K562 (cell line): ENCODE results near the gene PTPRG. TPM values are rescaled to one million over a fixed set of nuclear protein-coding genes. Genes with fewer than 3 reads are reported as not detected.
A peak's percentile ranks its signal among the peaks of the same experiment; 100 is the strongest.

Experiments
- ATAC-seq: fragments of 200-7000 bp; cut with Tn5 transposase; 3 replicates; pipeline ENCODE4 v1.9.1; 2020; ENCODE audit warnings: moderate library complexity
- BruUV-seq: library from RNA; stranded (reverse); fragments of 400-500 nt; replicated peaks from 2 replicates; lab custom pipeline; 2021; lab: Mats Ljungman, UMichigan
- CTCF ChIA-PET: fragments of 300-600 bp; formaldehyde crosslinking; extraction: SDS; loops from one replicate; lab custom pipeline; 2021; ENCODE audit warnings: low intra/inter-chr PET ratio; lab: Yijun Ruan, JAX
- POLR2A ChIA-PET: fragments of 300-600, 350-650 bp; sonication (Branson Sonifier 250); formaldehyde crosslinking; extraction: SDS; loops from one replicate; lab custom pipeline; 2021; ENCODE audit warnings: antibody characterized with exemption, inconsistent platforms; lab: Yijun Ruan, JAX
- DNase-seq, 4 experiments: peaks; one replicate each; pipeline versions ENCODE4 v3.0.0 to v3.0.0-alpha.2; 2011 to 2018; ENCODE audit warnings: low spot score in 3 of 4, mixed read lengths in 3 of 4; ENCODE audit errors: extremely low read depth in 1 of 4
- FAIRE-seq: peaks from 2 replicates; lab custom pipeline; 2011; peaks lifted over from hg19 to GRCh38; lab: Jason Lieb, UNC
- H2AFZ ChIP-seq: 2 replicates; pipeline ENCODE4 v1.6.0; 2011; ENCODE audit warnings: low read depth, low read length, control low read depth, inconsistent platforms
- H3K27ac ChIP-seq: fragments of 200-600 bp; 3 replicates; pipeline ENCODE4 v1.8.0; 2011; ENCODE audit warnings: low read depth, mild to moderate bottlenecking, control low read depth, inconsistent platforms, low read length, moderate library complexity, mixed read lengths; ENCODE audit errors: extremely low read depth
- H3K27me3 ChIP-seq, 2 experiments: fragments of 300-600 bp in 1 of 2; 2 replicates in 1 of 2; 3 replicates in 1 of 2; pipeline versions ENCODE4 v1.6.0 to v1.8.0; 2011; ENCODE audit warnings: inconsistent platforms in 2 of 2, low read length in 2 of 2, mild to moderate bottlenecking in 1 of 2, mixed read lengths in 1 of 2, moderate library complexity in 1 of 2; ENCODE audit not compliant: control insufficient read depth in 2 of 2, insufficient read depth in 2 of 2
- H3K36me3 ChIP-seq: fragments of 300-600 bp; 3 replicates; pipeline ENCODE4 v1.8.0; 2011; ENCODE audit warnings: mild to moderate bottlenecking, low read length, inconsistent platforms; ENCODE audit not compliant: control insufficient read depth, insufficient read depth
- H3K4me1 ChIP-seq, 2 experiments: fragments of 200-600 bp in 1 of 2; replicated peaks in 1 of 2; 2 replicates in 1 of 2; 3 replicates in 1 of 2; pipeline versions ENCODE4 v1.5.1 to v1.8.0; 2011; ENCODE audit warnings: inconsistent platforms in 2 of 2, low read length in 2 of 2, mild to moderate bottlenecking in 1 of 2, mixed read lengths in 1 of 2, moderate library complexity in 1 of 2; ENCODE audit not compliant: control insufficient read depth in 2 of 2, insufficient read depth in 2 of 2
- H3K4me2 ChIP-seq: 2 replicates; pipeline ENCODE4 v1.6.1; 2011; ENCODE audit warnings: low read length, control low read depth, inconsistent platforms, mixed read lengths; ENCODE audit not compliant: insufficient read depth
- H3K4me3 ChIP-seq: fragments of 200-600 bp; sonication (generic), shearing (Covaris generic); 2 replicates; pipeline ENCODE4 v1.5.1; 2016; ENCODE audit warnings: control low read depth, inconsistent platforms
- H3K79me2 ChIP-seq: fragments of 200-600 bp; 3 replicates; pipeline ENCODE4 v1.8.0; 2011; ENCODE audit warnings: low read length, inconsistent platforms; ENCODE audit not compliant: control insufficient read depth, insufficient read depth
- H3K9ac ChIP-seq, 2 experiments: 2 replicates each; pipeline versions ENCODE4 v1.6.0 to v1.6.1; 2011; ENCODE audit warnings: low read depth in 2 of 2, low read length in 2 of 2, control low read depth in 1 of 2, inconsistent platforms in 1 of 2, mild to moderate bottlenecking in 1 of 2, mixed read lengths in 1 of 2; ENCODE audit not compliant: insufficient read depth in 1 of 2
- H3K9me1 ChIP-seq: one replicate; pipeline ENCODE4 v1.6.0; 2011; ENCODE audit warnings: inconsistent platforms, mild to moderate bottlenecking, low read length, moderate library complexity; ENCODE audit not compliant: control insufficient read depth, insufficient read depth
- H3K9me3 ChIP-seq: replicated peaks from 2 replicates; pipeline ENCODE4 v1.5.1; 2011; ENCODE audit warnings: low read depth, low read length, inconsistent platforms; ENCODE audit not compliant: control insufficient read depth, insufficient read depth
- H4K20me1 ChIP-seq: replicated peaks from 2 replicates; pipeline ENCODE4 v1.6.1; 2011; ENCODE audit warnings: low read length, inconsistent platforms, mixed read lengths; ENCODE audit not compliant: control insufficient read depth, insufficient read depth
- ETS1 ChIP-seq: conservative IDR thresholded peaks from 2 replicates; pipeline ENCODE4 v1.6.1; 2011; ENCODE audit warnings: low read depth, mild to moderate bottlenecking, low read length; ENCODE audit not compliant: control insufficient read depth
- ZBTB11 ChIP-seq, 3 experiments: fragments of 200-800 bp in 1 of 3; fragments of 250-450 bp in 1 of 3; fragments of 450-650 bp in 1 of 3; sonication (Bioruptor Pico) in 1 of 3; sonication (Bioruptor generic) in 1 of 3; formaldehyde crosslinking in 1 of 3; IDR thresholded peaks; 2 replicates each; pipeline versions ENCODE4 v1.6.1 to v1.8.0; 2016 to 2022; ENCODE audit warnings: mild to moderate bottlenecking in 2 of 3, missing genetic modification characterization in 2 of 3, missing compliant biosample characterization in 1 of 3, moderate library complexity in 1 of 3
- WGBS: fragments of 100-300 bp; shearing (Covaris generic); methylation state at CpG from one replicate; pipeline ENCODE4 v1.1.6; 2016; ENCODE audit warnings: low coverage, mixed read lengths; ENCODE audit not compliant: insufficient coverage; ENCODE audit errors: missing lambda C conversion rate; 5-methylcytosine and 5-hydroxymethylcytosine counted together
- in situ Hi-C: fragments of 300-500 bp; cut with MboI; formaldehyde crosslinking; loops from 4 replicates; pipeline ENCODE4 v1.15.0; 2018; ENCODE audit warnings: inconsistent platforms, mixed read lengths
- intact Hi-C: fragments of 100-400 bp; cut with micrococcal nuclease; formaldehyde crosslinking; loops from 2 replicates; pipeline ENCODE4 v1.14.2; 2022
- polyA plus RNA-seq, 8 experiments: library from polyadenylated mRNA; depleted of rRNA in 4 of 8; stranded (reverse) in 5 of 8; unstranded in 3 of 8; fragments of >200 nt; fragmentation: Nextera tagmentation in 2 of 8; fragmentation: Illumina TruSeq in 1 of 8; extraction: Ambion mirVana in 2 of 8; extraction: Trizol in 1 of 8; gene quantifications; 2 replicates each; pipeline versions ENCODE4 v1.2.1 to v1.2.3, GENCODE V29; 2011 to 2014; ENCODE audit warnings: inconsistent platforms in 1 of 8, missing spikeins in 1 of 8
- total RNA-seq, 7 experiments: library from RNA; depleted of rRNA in 6 of 7; stranded (reverse); fragments of >200 nt in 6 of 7; fragmentation: Illumina TruSeq in 2 of 7; extraction: Trizol in 2 of 7; gene quantifications; 2 replicates each; pipeline versions ENCODE4 v1.2.1 to v1.2.3, GENCODE V29; 2011 to 2021; ENCODE audit warnings: low replicate concordance in 1 of 7

Gene PTPRG
- total and polyA plus RNA-seq, 9 of the 15 experiments (the other 6 are each of a cell fraction or from before 2014, with no cell fraction given), result 0.16 TPM; not detected in 8

- Histone ChIP-seq H3K27ac (no peak overlapping the region), H4K20me1 (no peaks in the 10 kb centered on the region), H3K9ac (no peak overlapping the region), H3K4me3 (no peak overlapping the region), H2AFZ (no peak overlapping the region), H3K4me1 (no peaks in the 10 kb centered on the region), H3K27me3 (no peaks in the 10 kb centered on the region), H3K9me3 (no peaks in the 10 kb centered on the region), H3K36me3 (no peaks in the 10 kb centered on the region), H3K4me2 (no peak overlapping the region), H3K79me2 (no peaks in the 10 kb centered on the region), H3K9me1 (no peaks in the 10 kb centered on the region)
- in situ Hi-C loops (no loop called here), intact Hi-C loops (no loop called here)
- no peak for DNase-seq
- 0% methylated on average over 1 of the region's 1 CpG for WGBS
- no TSS peak for BruUV-seq
- ChIA-PET POLR2A (interaction anchor here (0.8 kb wide), 1 partner anchor 417 kb away, joined by 3 read pairs; no protein-coding TSS in a partner anchor), CTCF (no interaction called here)
- FAIRE-seq, result no peak
- no peak for ATAC-seq
- TF ChIP-seq ZBTB11 (CRISPR knock-in tag; IDR thresholded peaks at IDR 0.05) (0 out of 6 replicates have a peak, but pooled peaks of 1 of the 3 experiments have one; percentile 48), ETS1 (no peak)
These were observed 211.1 kb downstream of the PTPRG start for GRCh38 chr3:61772456-61772855.
